SK-N-MC (cell line): ENCODE measurements around the gene SSBP2.

ENCODE experiments used
- DNase-seq: peaks from one replicate; pipeline ENCODE4 v3.0.0-alpha.2; 2011; ENCODE audit warnings: low read depth, low spot score
- H3K27ac ChIP-seq: fragments of 200-600 bp; sonication (generic); 2 replicates; pipeline ENCODE4 v1.5.1; 2016; ENCODE audit warnings: mixed run types
- H3K36me3 ChIP-seq: fragments of 200-600 bp; sonication (generic); 2 replicates; pipeline ENCODE4 v1.6.1; 2017; ENCODE audit warnings: antibody characterized with exemption, low read length, mixed read lengths; ENCODE audit not compliant: insufficient read depth
- H3K4me3 ChIP-seq: fragments of 200-600 bp; sonication (generic); 2 replicates; pipeline ENCODE4 v1.5.1; 2016
- H3K9ac ChIP-seq: fragments of 200-600 bp; sonication (generic); 2 replicates; pipeline ENCODE4 v1.8.0; 2017; ENCODE audit warnings: mixed run types, mixed read lengths; ENCODE audit not compliant: insufficient read length
- H3K9me3 ChIP-seq: fragments of 200-600 bp; sonication (generic); 2 replicates; pipeline ENCODE4 v1.6.1; 2017; ENCODE audit warnings: low read depth, mild to moderate bottlenecking, antibody characterized with exemption, low read length, moderate library complexity, mixed read lengths
- EZH2 ChIP-seq: fragments of 200-600 bp; sonication (generic); IDR thresholded peaks from one replicate; pipeline ENCODE4 v1.6.1; 2017; ENCODE audit warnings: antibody characterized with exemption
- FOXP2 ChIP-seq: optimal IDR thresholded peaks from 2 replicates; pipeline ENCODE3; 2011; ENCODE audit warnings: mild to moderate bottlenecking, moderate library complexity; ENCODE audit not compliant: insufficient read depth; ENCODE audit errors: extremely low read length, control extremely low read depth
- POLR2AphosphoS5 ChIP-seq: IDR thresholded peaks from 2 replicates; pipeline ENCODE4 v1.6.1; 2012; ENCODE audit warnings: mild to moderate bottlenecking, low read depth, low read length, borderline replicate concordance

SSBP2 gene

DNA sequence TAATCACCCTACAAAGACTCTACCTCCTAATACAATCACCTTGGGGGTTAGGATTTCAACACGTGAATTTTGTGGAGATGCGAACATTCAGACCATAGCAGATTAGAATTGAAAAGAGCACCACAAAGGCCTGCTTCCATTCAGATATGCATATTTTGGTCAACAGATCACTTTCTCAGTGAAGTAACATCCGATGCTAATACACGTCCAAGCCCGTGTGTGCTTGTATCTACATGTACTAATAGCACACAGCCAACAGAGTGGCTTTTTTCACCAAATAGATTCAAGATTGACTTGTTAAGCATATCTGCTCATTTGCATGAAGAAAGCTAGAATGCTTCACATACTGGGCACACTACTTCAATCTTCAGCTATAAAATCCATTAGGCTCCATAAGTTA, 35.6 kb upstream of the SSBP2 start:
- H3K9me3 ChIP-seq = 0 out of 2 replicates have a peak, but pooled peaks cover 4% of the 10 kb centered on the region
- peak overlapping the region; percentile 74 for H3K27ac ChIP-seq
- no peaks in the 10 kb centered on the region for H3K36me3 ChIP-seq
- no peak for DNase-seq
- TF ChIP-seq EZH2 (no peak), FOXP2 (no peak), POLR2AphosphoS5 (no peak)
- H3K9ac ChIP-seq = no peak overlapping the region
- no peak overlapping the region for H3K4me3 ChIP-seq

DNA sequence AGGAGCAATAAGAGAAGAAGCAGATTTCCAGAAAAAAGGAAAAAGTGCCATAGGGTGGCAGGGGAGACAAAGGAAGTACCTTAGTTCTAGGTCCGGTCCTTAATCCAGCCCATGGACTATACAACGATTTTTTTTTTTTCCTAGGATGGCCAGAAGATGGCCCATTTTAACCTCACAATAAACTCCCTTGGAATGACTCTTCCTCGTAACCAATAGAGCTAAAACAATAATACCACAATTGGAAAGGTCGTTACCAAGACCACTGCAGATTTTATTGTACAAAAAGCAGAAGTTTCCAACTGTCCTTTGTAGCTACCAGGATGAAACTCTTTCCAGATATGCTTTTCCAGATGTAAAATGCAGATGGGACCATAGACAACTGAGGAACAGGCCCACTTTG, 34.4 kb upstream of the SSBP2 start:
- Histone ChIP-seq H3K9ac (no peak overlapping the region), H3K9me3 (0 out of 2 replicates have a peak, but pooled peaks cover 4% of the 10 kb centered on the region), H3K27ac (no peak overlapping the region), H3K4me3 (no peak overlapping the region), H3K36me3 (no peaks in the 10 kb centered on the region)
- TF ChIP-seq EZH2 (no peak), FOXP2 (no peak), POLR2AphosphoS5 (no peak)
- no peak for DNase-seq

DNA sequence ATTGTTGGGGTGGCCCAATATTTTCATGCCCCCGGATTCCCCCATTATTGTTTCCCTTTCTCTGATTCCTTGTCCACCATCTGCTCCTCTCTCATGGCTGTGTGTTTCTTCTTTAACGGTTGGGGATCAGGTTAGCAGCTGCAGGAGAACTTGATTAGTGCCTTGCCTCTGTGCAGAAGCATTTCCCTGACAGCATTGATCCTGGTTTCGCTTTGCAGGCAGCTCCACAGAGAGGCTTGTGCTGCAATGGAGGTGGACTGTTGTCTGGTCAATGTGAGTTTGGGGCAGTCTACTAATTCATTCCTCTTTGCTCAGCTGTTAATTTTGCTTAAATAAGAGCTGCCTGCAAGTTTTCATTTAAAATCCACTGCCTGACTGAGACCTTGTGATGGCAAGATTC, 32.5 kb upstream of the SSBP2 start:
- no peak overlapping the region for H3K4me3 ChIP-seq
- TF ChIP-seq EZH2 (no peak), POLR2AphosphoS5 (no peak), FOXP2 (no peak)

DNA sequence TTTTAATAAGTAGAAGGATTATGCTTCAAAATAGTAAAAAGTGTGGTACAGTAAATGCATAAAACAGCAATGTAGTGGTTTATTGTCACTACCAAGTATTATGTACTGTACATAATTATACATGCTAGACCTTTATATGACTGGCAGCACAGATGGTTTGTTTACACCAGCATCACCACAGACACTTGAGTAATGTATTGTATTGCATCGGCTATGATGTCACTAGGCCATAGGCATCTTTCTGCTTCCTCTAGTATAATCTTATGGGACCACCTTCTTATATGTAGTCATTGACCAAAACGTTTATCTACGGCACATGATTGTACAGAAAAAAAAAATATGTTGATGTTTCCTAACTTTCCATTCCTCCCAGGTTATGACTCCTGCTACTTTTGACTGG, 31.9 kb upstream of the SSBP2 start:
- Histone ChIP-seq H3K9ac (no peak overlapping the region), H3K4me3 (no peak overlapping the region), H3K9me3 (0 out of 2 replicates have a peak, but pooled peaks cover 4% of the 10 kb centered on the region), H3K27ac (no peak overlapping the region), H3K36me3 (no peaks in the 10 kb centered on the region)
- TF ChIP-seq FOXP2 = no peak
- TF ChIP-seq EZH2 = no peak
- TF ChIP-seq POLR2AphosphoS5 = no peak
- no peak for DNase-seq

More for the DNA sequence above, 32.5 kb upstream of the SSBP2 start:
- Histone ChIP-seq H3K27ac (no peak overlapping the region), H3K36me3 (no peaks in the 10 kb centered on the region), H3K9ac (no peak overlapping the region), H3K9me3 (0 out of 2 replicates have a peak, but pooled peaks cover 4% of the 10 kb centered on the region)
- DNase-seq = no peak

GRCh38 chr5:81779916-81780266, 29.0 kb upstream of the SSBP2 start:
- no peak for DNase-seq
- no peak for TF ChIP-seq EZH2
- H3K4me3 ChIP-seq = no peak overlapping the region
- no peaks in the 10 kb centered on the region for H3K36me3 ChIP-seq
- no peaks in the 10 kb centered on the region for H3K9me3 ChIP-seq
- no peak overlapping the region for H3K27ac ChIP-seq
- no peak overlapping the region for H3K9ac ChIP-seq

- 0 out of 2 replicates have a peak overlapping the region, but pooled peaks have one; percentile 16 for H3K4me3 ChIP-seq
- no peak for DNase-seq
- TF ChIP-seq EZH2 (no peak), POLR2AphosphoS5 (no peak), FOXP2 (no peak)
- no peaks in the 10 kb centered on the region for H3K9me3 ChIP-seq
- peak overlapping the region; percentile 7 for H3K9ac ChIP-seq
- no peak overlapping the region for H3K27ac ChIP-seq
- H3K36me3 ChIP-seq = no peaks in the 10 kb centered on the region
Observed at GRCh38 chr5:81779125-81779915, 28.4 kb upstream of the SSBP2 start.

DNA sequence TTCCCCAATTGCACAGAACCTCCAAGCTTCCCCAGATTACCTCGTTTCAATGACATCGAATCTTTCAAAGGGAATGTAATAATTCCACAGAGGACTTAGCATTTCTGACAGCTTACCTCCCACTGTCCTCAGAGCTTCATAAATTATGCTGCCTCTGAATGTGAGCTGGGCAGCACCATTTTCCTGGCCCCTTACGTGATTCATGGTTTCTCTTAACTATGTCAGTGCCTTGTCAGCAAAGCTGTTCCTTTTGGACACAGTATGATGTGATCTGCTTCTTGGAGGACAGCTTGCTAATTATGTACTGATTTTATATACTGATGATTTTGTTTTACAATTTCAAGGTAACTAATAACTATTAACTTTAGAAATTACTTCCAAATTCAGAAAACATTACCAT, 27.7 kb upstream of the SSBP2 start:
- Histone ChIP-seq H3K27ac (no peak overlapping the region), H3K36me3 (no peaks in the 10 kb centered on the region), H3K9ac (peak overlapping the region; percentile 7), H3K9me3 (no peaks in the 10 kb centered on the region), H3K4me3 (0 out of 2 replicates have a peak overlapping the region, but pooled peaks have one; percentile 16)
- DNase-seq = no peak
- TF ChIP-seq POLR2AphosphoS5 (no peak), EZH2 (no peak), FOXP2 (no peak)

DNA sequence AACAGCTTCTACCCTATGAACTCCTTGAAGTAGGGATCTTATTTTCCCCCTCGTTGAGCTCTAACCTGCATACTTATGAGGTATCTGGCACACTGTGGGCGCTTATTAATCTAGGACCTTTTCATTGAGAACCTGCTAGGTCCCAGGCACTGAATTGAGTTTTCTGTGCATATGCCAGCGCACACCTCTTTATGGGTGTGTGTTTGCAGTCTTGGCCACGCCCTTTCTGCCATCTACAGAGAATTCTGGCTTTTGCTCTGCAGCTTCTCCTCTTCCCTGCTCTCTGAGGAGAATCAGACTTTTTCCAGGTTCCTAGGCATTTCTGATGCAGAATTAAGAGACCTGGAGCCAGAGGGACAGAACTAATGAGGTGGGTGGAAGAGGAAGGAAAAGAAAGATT, 25.4 kb upstream of the SSBP2 start:
- DNase-seq = no peak
- Histone ChIP-seq H3K4me3 (no peak overlapping the region), H3K9ac (no peak overlapping the region), H3K36me3 (no peaks in the 10 kb centered on the region), H3K9me3 (no peaks in the 10 kb centered on the region), H3K27ac (no peak overlapping the region)
- TF ChIP-seq EZH2 = no peak
- no peak for TF ChIP-seq FOXP2
- TF ChIP-seq POLR2AphosphoS5 = no peak

GRCh38 chr5:81774374-81774773, 23.5 kb upstream of the SSBP2 start:
- H3K9me3 ChIP-seq = no peaks in the 10 kb centered on the region
- no peaks in the 10 kb centered on the region for H3K36me3 ChIP-seq
- no peak overlapping the region for H3K4me3 ChIP-seq
- H3K27ac ChIP-seq = no peak overlapping the region
- TF ChIP-seq FOXP2 (no peak), POLR2AphosphoS5 (no peak), EZH2 (no peak)
- H3K9ac ChIP-seq = no peak overlapping the region
- no peak for DNase-seq
